Inferior parietal cortex (tissue), 1 donor: ENCODE data around the gene DCBLD1.

Source experiments
- DNase-seq: peaks from one replicate; pipeline ENCODE4 v3.0.0-alpha.2; 2016; ENCODE audit errors: extremely low spot score

DCBLD1 gene

GRCh38 chr6:117558818-117559217 is 76.3 kb downstream of the DCBLD1 start:
- no peak for DNase-seq

- no peak for DNase-seq
These were observed 76.8 kb downstream of the DCBLD1 start for GRCh38 chr6:117559299-117559698.

DNA sequence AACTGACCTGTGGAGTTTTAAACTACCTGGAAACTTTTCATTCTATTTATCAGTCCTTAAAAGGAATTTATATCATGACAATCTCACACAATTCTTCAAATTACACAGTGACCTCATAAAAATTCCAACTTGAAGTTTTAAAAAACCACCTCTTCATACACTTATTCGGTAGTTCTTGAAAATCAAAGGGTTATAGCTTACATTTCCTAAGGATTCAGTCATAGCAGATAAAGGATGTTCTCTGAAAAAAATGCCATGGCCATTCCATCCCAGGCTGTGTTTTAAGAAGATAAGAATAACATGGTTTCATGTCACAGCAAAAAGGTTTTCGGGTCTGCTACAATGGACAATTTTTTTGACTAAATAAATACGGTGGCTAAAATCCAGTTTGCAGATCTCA is 78.7 kb downstream of the DCBLD1 start:
- DNase-seq, result no peak

DNA sequence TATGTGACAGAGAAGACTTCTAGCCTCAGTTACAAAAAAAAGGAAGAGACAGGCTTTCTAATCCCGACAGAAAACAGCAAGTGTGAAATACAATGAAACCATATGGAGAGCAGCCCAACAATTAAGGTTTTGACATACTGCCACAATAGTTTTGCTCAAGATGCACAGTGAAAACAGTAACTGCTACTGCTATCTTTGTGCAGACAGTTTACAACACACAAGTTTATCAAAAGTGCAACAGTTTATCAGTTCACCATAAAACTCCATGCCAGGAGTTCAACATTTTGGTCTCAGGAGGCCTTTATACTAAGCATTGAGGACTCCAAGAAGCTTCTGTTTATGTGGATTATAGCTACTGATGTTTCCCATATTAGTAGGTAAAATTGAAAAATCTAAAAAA is 82.2 kb downstream of the DCBLD1 start:
- DNase-seq, result no peak

- DNase-seq, result no peak
These were observed 85.8 kb downstream of the DCBLD1 start for GRCh38 chr6:117568247-117568646.

DNA sequence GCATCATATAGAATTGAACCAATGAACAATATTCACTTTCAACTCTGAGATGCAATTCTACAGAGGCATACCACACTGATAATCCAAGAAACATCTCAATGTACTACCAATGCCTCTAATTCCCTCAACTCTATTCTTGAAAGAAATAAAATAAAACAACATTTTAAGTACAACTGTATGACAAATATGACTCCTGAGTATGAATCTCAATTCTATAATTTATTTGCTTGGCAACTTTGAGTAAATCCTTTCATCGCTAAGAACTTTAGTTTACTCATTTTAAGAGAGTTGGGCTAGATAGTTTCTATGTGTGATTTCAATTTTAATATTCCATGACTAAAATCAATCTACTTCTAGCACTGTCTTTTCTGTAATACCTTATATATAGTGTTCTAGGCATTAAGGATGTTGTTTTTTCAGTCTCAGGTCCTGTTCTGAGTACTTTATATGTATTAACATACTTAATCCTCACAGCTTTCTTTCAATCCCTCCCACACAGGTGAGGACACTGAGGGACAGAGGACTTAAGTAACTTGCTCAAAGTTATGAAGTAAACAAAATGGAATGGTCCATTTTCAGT is 86.4 kb downstream of the DCBLD1 start:
- no peak for DNase-seq

- no peak for DNase-seq
These were observed 90.7 kb downstream of the DCBLD1 start for GRCh38 chr6:117573006-117573680.

DNA sequence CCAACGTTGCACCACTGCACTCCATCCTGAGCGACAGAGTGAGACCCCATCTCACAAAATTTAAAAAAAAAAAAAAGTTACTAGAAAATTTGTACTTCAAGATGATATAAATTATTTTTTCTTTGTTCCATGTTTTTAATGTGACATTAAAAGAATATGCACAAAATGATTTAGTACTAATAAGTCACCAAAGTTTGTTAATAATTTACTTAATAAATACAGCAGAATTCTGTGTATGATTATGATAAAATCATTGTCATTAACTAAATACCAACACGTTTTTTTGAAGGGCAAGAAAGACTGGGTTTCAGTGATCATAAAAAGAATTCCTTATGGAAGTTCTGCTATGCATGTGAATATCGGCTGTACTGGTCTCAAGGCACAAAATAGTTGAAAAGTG is 91.7 kb downstream of the DCBLD1 start:
- DNase-seq, result no peak

GRCh38 chr6:117585647-117586046 is 103.2 kb downstream of the DCBLD1 start:
- no peak for DNase-seq

DNA sequence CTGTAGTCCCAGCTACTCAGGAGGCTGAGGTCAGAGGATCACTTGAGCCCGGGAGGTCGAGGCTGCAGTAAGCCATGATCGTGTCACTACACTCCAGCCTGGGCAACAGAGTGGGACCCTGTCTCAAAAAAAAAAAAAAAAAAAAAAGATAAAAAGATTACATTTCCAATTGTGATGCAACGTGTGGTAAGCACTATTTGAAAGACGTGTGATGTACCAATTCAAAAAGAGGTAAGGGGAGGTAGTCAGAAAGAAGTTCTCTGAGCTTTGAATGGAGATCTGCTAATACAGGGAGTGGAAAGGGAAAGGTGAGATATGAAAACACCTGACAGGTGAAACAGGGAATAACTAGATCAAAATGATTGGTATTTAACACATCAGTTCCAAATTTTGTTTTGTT is 108.0 kb downstream of the DCBLD1 start:
- no peak for DNase-seq

- DNase-seq, result no peak
These were observed 108.9 kb downstream of the DCBLD1 start for GRCh38 chr6:117591405-117591804.

GRCh38 chr6:117592983-117593759 is 110.7 kb downstream of the DCBLD1 start:
- no peak for DNase-seq

- no peak for DNase-seq
These were observed 112.8 kb downstream of the DCBLD1 start for GRCh38 chr6:117595099-117595923.

DNA sequence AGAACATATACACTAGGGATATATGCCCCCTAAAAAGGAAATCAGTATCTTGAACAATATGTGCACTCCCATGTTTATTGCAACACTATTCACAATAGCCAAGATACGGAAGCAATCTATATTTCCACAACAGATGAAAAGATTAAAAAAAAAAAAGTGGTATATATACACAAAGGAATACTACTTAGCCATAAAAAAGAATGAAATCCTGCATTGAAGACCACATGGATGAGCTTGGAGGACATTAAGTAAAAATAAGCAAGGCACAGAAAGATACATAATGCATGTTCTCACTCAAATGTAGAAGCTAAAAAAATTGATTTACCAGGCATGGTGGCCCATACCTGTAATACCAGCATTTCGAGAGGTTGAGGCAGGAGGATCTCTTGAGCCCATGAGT is 115.3 kb downstream of the DCBLD1 start:
- no peak for DNase-seq
